ENCODE results near the gene GFER. TPM values are rescaled to one million over a fixed set of nuclear protein-coding genes. Genes with fewer than 3 reads are reported as not detected.

Gene GFER
- total and polyA plus RNA-seq, 9 of the 15 experiments (the other 6 are each of a cell fraction or from before 2014, with no cell fraction given), result 4.3 to 53.7 (median 19.8) TPM

GRCh38 chr16:1942047-1942809, 41.8 kb upstream of the GFER start:
- intact Hi-C loops (cut with micrococcal nuclease) (loop anchor here (2.0 kb wide), 1 partner anchor 23 kb away; the partner anchor contains the start of gene RPS2), in situ Hi-C loops (cut with MboI) (no loop called here)
- H3K4me3 ChIP-seq, result peak overlapping the region; percentile 78
- no peaks in the 10 kb centered on the region for H3K9me3 ChIP-seq (replicated peaks; ENCODE audit: control insufficient read depth, insufficient read depth, low read depth, low read length)
- H3K4me1 ChIP-seq (replicated peaks in 1 of 2; ENCODE audit: control insufficient read depth in 2 of 2, insufficient read depth in 2 of 2, low read length in 2 of 2), result peaks cover 29 to 75% of the 10 kb centered on the region in 2 experiments
- H3K4me2 ChIP-seq (ENCODE audit: insufficient read depth, low read length), result peak overlapping the region; percentile 84
- FAIRE-seq, result peak; percentile 59
- peak overlapping the region; percentile 51 for H3K27ac ChIP-seq (ENCODE audit: extremely low read depth, low read depth, low read length)
- H3K9ac ChIP-seq (ENCODE audit: insufficient read depth in 1 of 2, low read depth in 2 of 2, low read length in 2 of 2), result peak overlapping the region; percentile 63 to 91
- 8% methylated on average over 17 of the region's 17 CpGs for WGBS (ENCODE audit: insufficient coverage, low coverage, missing lambda C conversion rate)
- peaks cover 7% of the 10 kb centered on the region for H4K20me1 ChIP-seq (replicated peaks; ENCODE audit: control insufficient read depth, insufficient read depth, low read length)
- ChIA-PET CTCF (ENCODE audit: low intra/inter-chr PET ratio) (no interaction called here), POLR2A (interaction anchor here (1.0 to 1.5 kb wide), 5 partner anchors 21 to 212 kb away, joined by 3 to 6 read pairs (median 4); partner anchors contain the start of genes EME2, MRPS34 and RPS2)
- peaks cover 8% of the 10 kb centered on the region for H3K9me1 ChIP-seq (ENCODE audit: control insufficient read depth, insufficient read depth, low read length)
- no peaks in the 10 kb centered on the region for H3K27me3 ChIP-seq (ENCODE audit: control insufficient read depth in 2 of 2, insufficient read depth in 2 of 2, low read length in 2 of 2)
- peak; percentile 34 for ATAC-seq
- TSS peak; percentile 77 for BruUV-seq (replicated peaks)
- peaks cover 20% of the 10 kb centered on the region for H3K79me2 ChIP-seq (ENCODE audit: control insufficient read depth, insufficient read depth, low read length)
- DNase-seq (ENCODE audit: extremely low read depth in 1 of 4, low spot score in 3 of 4), result peak; percentile 38 to 85 (median 58)
- peaks cover 34% of the 10 kb centered on the region; the same call in 2 of the 3 replicates for H3K36me3 ChIP-seq (ENCODE audit: control insufficient read depth, insufficient read depth, low read length)
- peak overlapping the region; percentile 75 for H2AFZ ChIP-seq (ENCODE audit: low read depth, low read length)
- TF ChIP-seq ETV1 (tag; conservative IDR thresholded peaks at IDR 0.05; ENCODE audit: low read depth) (no peak), RNF219 (CRISPR knock-in tag; IDR thresholded peaks at IDR 0.05) (no peak), NBN (IDR thresholded peaks at IDR 0.05; ENCODE audit: low read depth) (no peak; the same call in 1 of the 2 replicates), MAFK (IDR thresholded peaks at IDR 0.05; ENCODE audit: low read length) (peak; percentile 82), ESRRA (IDR thresholded peaks at IDR 0.05; ENCODE audit: borderline replicate concordance, low read depth) (peak; percentile 11; the same call in 1 of the 2 replicates), ZNF77 (CRISPR knock-in tag; IDR thresholded peaks at IDR 0.05) (no peak), SAFB (IDR thresholded peaks at IDR 0.05; ENCODE audit: borderline replicate concordance, low read depth, low read length) (no peak), PML (IDR thresholded peaks at IDR 0.05; ENCODE audit: low read length) (no peak), STAT6 (CRISPR knock-in tag; IDR thresholded peaks at IDR 0.05) (no peak), IRF2 (CRISPR knock-in tag; IDR thresholded peaks at IDR 0.05) (no peak), TRIM24 (IDR thresholded peaks at IDR 0.05) (no peak), MTA2 (IDR thresholded peaks at IDR 0.05; ENCODE audit: low read depth) (no peak), RHOXF2B (CRISPR knock-in tag; conservative IDR thresholded peaks at IDR 0.05) (no peak), NONO (IDR thresholded peaks at IDR 0.05; ENCODE audit: low read depth in 2 of 2, low read length in 1 of 2) (0 out of 4 replicates have a peak, but pooled peaks of 1 of the 2 experiments have one; percentile 15), ZHX1 (conservative IDR thresholded peaks at IDR 0.05; ENCODE audit: low read length) (no peak)
